ENCODE measurements around the gene CTAGE1. TPM values are rescaled to one million over a fixed set of nuclear protein-coding genes. Genes with fewer than 3 reads are reported as not detected.

The CTAGE1 gene
- total and polyA plus RNA-seq, 10 of the 15 experiments (the other 5 are each of a cell fraction or from before 2014, with no cell fraction given): 0.01 TPM; not detected in 9

- no TSS peak for BruUV-seq (replicated peaks)
- H4K20me1 ChIP-seq (ENCODE audit: control insufficient read depth, insufficient read depth): no peaks in the 10 kb centered on the region
- in situ Hi-C loops (cut with MboI) (no loop called here), intact Hi-C loops (cut with micrococcal nuclease; ENCODE audit: unreplicated experiment) (no loop called here)
- DNase-seq (ENCODE audit: low read depth, low spot score) (no peak), FAIRE-seq (no peak), ATAC-seq (no peak)
- ChIA-PET POLR2A (no interaction called here), CTCF (no interaction called here), RAD21 (ENCODE audit: unreplicated experiment) (no interaction called here), SMC1A (ENCODE audit: uncharacterized antibody, unreplicated experiment) (no interaction called here)
- H3K4me1 ChIP-seq (ENCODE audit: control insufficient read depth, insufficient read depth, low read length): no peaks in the 10 kb centered on the region
- H3K9ac ChIP-seq (ENCODE audit: control insufficient read depth, insufficient read depth, low read length): no peak overlapping the region
- H3K4me2 ChIP-seq (ENCODE audit: control insufficient read depth, insufficient read depth): no peak overlapping the region
- H3K36me3 ChIP-seq (ENCODE audit: control insufficient read depth in 2 of 2, insufficient read depth in 2 of 2, low read length in 1 of 2): no peaks in the 10 kb centered on the region
- no peak overlapping the region for H2AFZ ChIP-seq (ENCODE audit: control insufficient read depth, low read depth, low read length)
- no peaks in the 10 kb centered on the region for H3K27me3 ChIP-seq (replicated peaks in 1 of 2; ENCODE audit: control insufficient read depth in 2 of 2, insufficient read depth in 2 of 2, low read length in 1 of 2)
- no peak overlapping the region for H3K4me3 ChIP-seq
- TF ChIP-seq MAX (IDR thresholded peaks at IDR 0.05; ENCODE audit: low read depth, low read length) (no peak), BRCA1 (IDR thresholded peaks at IDR 0.05; ENCODE audit: low read depth, low read length) (no peak), SMAD1 (IDR thresholded peaks at IDR 0.05; ENCODE audit: low read depth, partially characterized antibody) (no peak), KDM1A (IDR thresholded peaks at IDR 0.05; ENCODE audit: borderline replicate concordance) (no peak)
- no peaks in the 10 kb centered on the region for H3K79me2 ChIP-seq (ENCODE audit: control insufficient read depth, insufficient read depth, low read length)
- no peaks in the 10 kb centered on the region for H3K9me3 ChIP-seq (replicated peaks; ENCODE audit: control insufficient read depth, insufficient read depth, low read length)
- H3K27ac ChIP-seq (ENCODE audit: control insufficient read depth, insufficient read depth): no peak overlapping the region
Observed at GRCh38 chr18:22405142-22405541, 12.6 kb downstream of the CTAGE1 start.

- no peak for FAIRE-seq
- intact Hi-C loops (cut with micrococcal nuclease; ENCODE audit: unreplicated experiment): no loop called here
- TF ChIP-seq IKZF2 (IDR thresholded peaks at IDR 0.05): no peak
- TF ChIP-seq SIN3A (IDR thresholded peaks at IDR 0.05; ENCODE audit: low read depth, low read length): no peak
- TF ChIP-seq CTCF (IDR thresholded peaks at IDR 0.05 in 2 of 3, conservative IDR thresholded peaks at IDR 0.05 in 1 of 3; ENCODE audit: control insufficient read depth in 2 of 3, extremely low read depth in 1 of 3, insufficient read depth in 1 of 3, low read depth in 3 of 3, low read length in 3 of 3): no peak
- no peak for TF ChIP-seq CBX5 (IDR thresholded peaks at IDR 0.05; ENCODE audit: low read depth)
- no peak for TF ChIP-seq EP300 (IDR thresholded peaks at IDR 0.05; ENCODE audit: borderline replicate concordance in 1 of 2, control insufficient read depth in 1 of 2, low read depth in 2 of 2, low read length in 2 of 2)
- TF ChIP-seq CEBPB (IDR thresholded peaks at IDR 0.05; ENCODE audit: borderline replicate concordance in 1 of 2, low read depth in 2 of 2, low read length in 2 of 2): no peak
- no peak for TF ChIP-seq RAD51 (IDR thresholded peaks at IDR 0.05)
- no peak for TF ChIP-seq PML (IDR thresholded peaks at IDR 0.05; ENCODE audit: low read length)
- TF ChIP-seq ZZZ3 (IDR thresholded peaks at IDR 0.05; ENCODE audit: control insufficient read depth, insufficient read length, low read depth): no peak
- TF ChIP-seq USF2 (IDR thresholded peaks at IDR 0.05; ENCODE audit: borderline replicate concordance, low read depth, low read length): no peak
- TF ChIP-seq BACH1 (IDR thresholded peaks at IDR 0.05; ENCODE audit: borderline replicate concordance): no peak
Observed at GRCh38 chr18:22403950-22404349, 13.8 kb downstream of the CTAGE1 start.

More at GRCh38 chr18:22403950-22404349, 13.8 kb downstream of the CTAGE1 start:
- H3K4me3 ChIP-seq: no peak overlapping the region
- H3K4me2 ChIP-seq (ENCODE audit: control insufficient read depth, insufficient read depth): no peak overlapping the region
- no peak overlapping the region for H2AFZ ChIP-seq (ENCODE audit: control insufficient read depth, low read depth, low read length)
- no peaks in the 10 kb centered on the region for H3K36me3 ChIP-seq (ENCODE audit: control insufficient read depth in 2 of 2, insufficient read depth in 2 of 2, low read length in 1 of 2)
- SMC1A ChIA-PET (ENCODE audit: uncharacterized antibody, unreplicated experiment): no interaction called here
- DNase-seq (ENCODE audit: low read depth, low spot score) (no peak), ATAC-seq (no peak)
- no peaks in the 10 kb centered on the region for H3K9me3 ChIP-seq (replicated peaks; ENCODE audit: control insufficient read depth, insufficient read depth, low read length)
- in situ Hi-C loops (cut with MboI): no loop called here
- POLR2A ChIA-PET: no interaction called here
- 70% methylated on average over 3 of the region's 3 CpGs for WGBS (ENCODE audit: insufficient coverage, insufficient replicate concordance, low lambda C conversion rate, missing lambda C conversion rate)
- no peaks in the 10 kb centered on the region for H3K27me3 ChIP-seq (replicated peaks in 1 of 2; ENCODE audit: control insufficient read depth in 2 of 2, insufficient read depth in 2 of 2, low read length in 1 of 2)
- no peaks in the 10 kb centered on the region for H4K20me1 ChIP-seq (ENCODE audit: control insufficient read depth, insufficient read depth)
- RAD21 ChIA-PET (ENCODE audit: unreplicated experiment): no interaction called here
- no peaks in the 10 kb centered on the region for H3K4me1 ChIP-seq (ENCODE audit: control insufficient read depth, insufficient read depth, low read length)
- no peak overlapping the region for H3K9ac ChIP-seq (ENCODE audit: control insufficient read depth, insufficient read depth, low read length)
- BruUV-seq (replicated peaks): no TSS peak
- no peak overlapping the region for H3K27ac ChIP-seq (ENCODE audit: control insufficient read depth, insufficient read depth)
- CTCF ChIA-PET: no interaction called here
- H3K79me2 ChIP-seq (ENCODE audit: control insufficient read depth, insufficient read depth, low read length): no peaks in the 10 kb centered on the region

All from GM12878 (cell line).